HG03354 (cell line): Measurements from ENCODE around the gene MOGAT1.
A peak's percentile ranks its signal among the peaks of the same experiment; 100 is the strongest.
"Not testable (repeated sequence)": the region's sequence is repeated elsewhere in the genome, so short reads cannot be mapped to it uniquely, and the experiment has no call there.

Source experiments
- ATAC-seq: cut with Tn5 transposase; IDR thresholded peaks from one replicate; pipeline ENCODE4 v1.9.1; 2021; ENCODE audit warnings: mild to moderate bottlenecking; ENCODE audit not compliant: unreplicated experiment, poor library complexity, severe bottlenecking

The MOGAT1 gene

GRCh38 chr2:222707102-222707688 is 35.7 kb downstream of the MOGAT1 start:
- peak; percentile 6 for ATAC-seq

- ATAC-seq, result peak; percentile 63
Measured at GRCh38 chr2:222707689-222708273, 36.3 kb downstream of the MOGAT1 start.

- peak; percentile 39 for ATAC-seq
Measured at GRCh38 chr2:222708274-222708710, 36.8 kb downstream of the MOGAT1 start.

GRCh38 chr2:222709191-222709891 is 37.9 kb downstream of the MOGAT1 start:
- peak; percentile 65 for ATAC-seq

- ATAC-seq, result no peak
Measured at GRCh38 chr2:222710736-222711135, 39.3 kb downstream of the MOGAT1 start.

- peak; percentile 38 for ATAC-seq
Measured at GRCh38 chr2:222711315-222711940, 40.0 kb downstream of the MOGAT1 start.

- no peak for ATAC-seq
Measured at GRCh38 chr2:222713002-222713401, 41.5 kb downstream of the MOGAT1 start.

- ATAC-seq, result no peak
Measured at GRCh38 chr2:222714361-222715241, 43.1 kb downstream of the MOGAT1 start.

GRCh38 chr2:222715742-222716141 is 44.3 kb downstream of the MOGAT1 start:
- peak; percentile 51 for ATAC-seq

- not testable (repeated sequence) for ATAC-seq
Measured at GRCh38 chr2:222719787-222720186, 48.3 kb downstream of the MOGAT1 start.

GRCh38 chr2:222721597-222721996 is 50.1 kb downstream of the MOGAT1 start:
- not testable (repeated sequence) for ATAC-seq

- ATAC-seq, result peak; percentile 100
Measured at GRCh38 chr2:222722327-222722946, 51.0 kb downstream of the MOGAT1 start.

- no peak for ATAC-seq
Measured at GRCh38 chr2:222724208-222724607, 52.8 kb downstream of the MOGAT1 start.

GRCh38 chr2:222728621-222729020 is 57.2 kb downstream of the MOGAT1 start:
- no peak for ATAC-seq

GRCh38 chr2:222730366-222730999 is 59.0 kb downstream of the MOGAT1 start:
- ATAC-seq, result peak; percentile 72

GRCh38 chr2:222731201-222731621 is 59.8 kb downstream of the MOGAT1 start:
- no peak for ATAC-seq

- no peak for ATAC-seq
Measured at GRCh38 chr2:222732489-222733178, 61.2 kb downstream of the MOGAT1 start.

- no peak for ATAC-seq
Measured at GRCh38 chr2:222733470-222733845, 62.0 kb downstream of the MOGAT1 start.
